GM20431 (cell line): ENCODE data around the gene REXO1.
"Not testable (repeated sequence)": the region's sequence is repeated elsewhere in the genome, so short reads cannot be mapped to it uniquely, and the experiment has no call there.

Experiments
- in situ Hi-C: fragments of 300-500 bp; cut with MseI, MboI; formaldehyde crosslinking; loops from one replicate; pipeline ENCODE4 v1.15.0; 2020; ENCODE audit warnings: low sequenced_read_pairs; ENCODE audit not compliant: unreplicated experiment

Gene REXO1

GRCh38 chr19:1848399-1849131 is at the start of gene REXO1:
TSS of gene REXO1 (minus strand) at chr19:1848483. CDS start at chr19:1848358, 125 bp downstream.
- in situ Hi-C loops, result no loop called here

- in situ Hi-C loops, result no loop called here
Measured at GRCh38 chr19:1896508-1896907, 48.2 kb upstream of the REXO1 start.

- in situ Hi-C loops, result no loop called here
Measured at GRCh38 chr19:1893791-1894190, 45.5 kb upstream of the REXO1 start.

- in situ Hi-C loops, result no loop called here
Measured at GRCh38 chr19:1889907-1890306, 41.6 kb upstream of the REXO1 start.

GRCh38 chr19:1888385-1888784 is 40.1 kb upstream of the REXO1 start:
- in situ Hi-C loops, result no loop called here

GRCh38 chr19:1886360-1886759 is 38.1 kb upstream of the REXO1 start:
- in situ Hi-C loops, result not testable (repeated sequence)

GRCh38 chr19:1885398-1886119 is 37.3 kb upstream of the REXO1 start, which contains the start of gene ABHD17A:
TSS of gene ABHD17A (minus strand) at chr19:1885496. CDS start at chr19:1881566, 3,930 bp downstream.
- in situ Hi-C loops, result not testable (repeated sequence)

- in situ Hi-C loops, result no loop called here
Measured at GRCh38 chr19:1884719-1885334, 36.5 kb upstream of the REXO1 start.

GRCh38 chr19:1884291-1884718 is 36.0 kb upstream of the REXO1 start:
- in situ Hi-C loops, result no loop called here

GRCh38 chr19:1883784-1884183 is 35.5 kb upstream of the REXO1 start:
- in situ Hi-C loops, result no loop called here

- in situ Hi-C loops, result no loop called here
Measured at GRCh38 chr19:1882786-1883692, 34.8 kb upstream of the REXO1 start.

- in situ Hi-C loops, result no loop called here
Measured at GRCh38 chr19:1882089-1882785, 34.0 kb upstream of the REXO1 start.

- in situ Hi-C loops, result not testable (repeated sequence)
Measured at GRCh38 chr19:1881393-1882088, 33.3 kb upstream of the REXO1 start.

- in situ Hi-C loops, result no loop called here
Measured at GRCh38 chr19:1880611-1881392, 32.5 kb upstream of the REXO1 start.

- in situ Hi-C loops, result not testable (repeated sequence)
Measured at GRCh38 chr19:1879982-1880381, 31.7 kb upstream of the REXO1 start.

GRCh38 chr19:1878583-1878982 is 30.3 kb upstream of the REXO1 start:
- in situ Hi-C loops, result not testable (repeated sequence)

- in situ Hi-C loops, result not testable (repeated sequence)
Measured at GRCh38 chr19:1877280-1877660, 29.0 kb upstream of the REXO1 start.
